ENCODE measurements around the gene CLDN34. TPM values are rescaled to one million over a fixed set of nuclear protein-coding genes. Genes with fewer than 3 reads are reported as not detected.

CLDN34 gene
- total and polyA plus RNA-seq, 2 of the 13 experiments (the other 11 are each of a cell fraction or from before 2014, with no cell fraction given): not detected

DNA sequence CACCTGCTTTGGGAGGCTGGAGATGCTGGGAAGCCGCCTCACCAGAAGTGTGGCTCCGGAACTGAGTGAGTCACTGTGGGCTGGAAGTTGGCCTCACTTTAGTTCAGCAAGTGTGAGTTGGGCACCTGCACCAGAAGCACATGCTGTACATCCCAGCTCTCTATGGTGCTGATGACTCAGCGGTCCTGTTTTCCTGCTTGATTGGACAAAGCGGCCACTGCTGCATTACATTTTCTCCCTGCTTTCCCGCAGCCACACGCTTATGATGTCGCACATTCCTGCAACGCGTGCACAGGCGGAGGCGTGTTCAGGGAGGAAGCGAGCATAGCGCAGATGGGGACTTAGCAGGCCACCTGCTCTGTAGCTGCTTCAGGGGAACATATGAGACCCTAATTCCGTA, 26.7 kb upstream of the CLDN34 start:
- 96% methylated on average over 11 of the region's 14 CpGs for WGBS (ENCODE audit: low lambda C conversion rate)
- FAIRE-seq (no peak), DNase-seq (ENCODE audit: low spot score) (no peak), ATAC-seq (no peak)
- H3K9ac ChIP-seq (ENCODE audit: insufficient read depth, low read depth, low read length): no peak overlapping the region
- H3K9me3 ChIP-seq (ENCODE audit: low read length): no peaks in the 10 kb centered on the region
- no peaks in the 10 kb centered on the region for H3K27me3 ChIP-seq (ENCODE audit: control insufficient read depth in 1 of 2, insufficient read depth in 2 of 2, low read length in 2 of 2)
- POLR2A ChIA-PET: no interaction called here
- no peak for TF ChIP-seq ZNF614 (CRISPR knock-in tag; IDR thresholded peaks at IDR 0.05; ENCODE audit: borderline replicate concordance)
- TF ChIP-seq GLI4 (CRISPR knock-in tag; IDR thresholded peaks at IDR 0.05; ENCODE audit: borderline replicate concordance): no peak
- TF ChIP-seq ZNF703 (CRISPR knock-in tag; IDR thresholded peaks at IDR 0.05; ENCODE audit: borderline replicate concordance): no peak
- TF ChIP-seq ZFP36 (IDR thresholded peaks at IDR 0.05; ENCODE audit: borderline replicate concordance, low read depth, low read length, partially characterized antibody): no peak
- no peak for TF ChIP-seq NFIC (IDR thresholded peaks at IDR 0.05; ENCODE audit: low read length)
- TF ChIP-seq TBP (CRISPR knock-in tag; IDR thresholded peaks at IDR 0.05): no peak
- TF ChIP-seq ISL2 (CRISPR knock-in tag; IDR thresholded peaks at IDR 0.05): no peak
- TF ChIP-seq ZFP90 (CRISPR knock-in tag; IDR thresholded peaks at IDR 0.05; ENCODE audit: borderline replicate concordance): no peak
- no peak for TF ChIP-seq SNAI1 (CRISPR knock-in tag; IDR thresholded peaks at IDR 0.05; ENCODE audit: borderline replicate concordance)
- TF ChIP-seq ZNF781 (CRISPR knock-in tag; IDR thresholded peaks at IDR 0.05; ENCODE audit: borderline replicate concordance, not compliant biosample characterization): no peak
- TF ChIP-seq, protein P1, sequence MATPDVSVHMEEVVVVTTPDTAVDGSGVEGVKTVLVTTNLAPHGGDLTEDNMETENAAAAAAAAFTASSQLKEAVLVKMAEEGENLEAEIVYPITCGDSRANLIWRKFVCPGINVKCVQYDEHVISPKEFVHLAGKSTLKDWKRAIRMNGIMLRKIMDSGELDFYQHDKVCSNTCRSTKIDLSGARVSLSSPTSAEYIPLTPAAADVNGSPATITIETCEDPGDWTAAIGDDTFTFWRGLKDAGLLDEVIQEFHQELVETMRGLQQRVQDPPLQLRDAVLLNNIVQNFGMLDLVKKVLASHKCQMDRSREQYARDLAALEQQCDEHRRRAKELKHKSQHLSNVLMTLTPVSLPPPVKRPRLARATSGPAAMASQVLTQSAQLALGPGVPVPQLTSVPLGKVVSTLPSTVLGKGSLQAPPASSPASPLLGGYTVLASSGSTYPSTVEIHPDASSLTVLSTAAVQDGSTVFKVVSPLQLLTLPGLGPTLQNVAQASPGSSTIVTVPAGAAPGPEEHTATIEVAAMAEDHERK (CRISPR knock-in tag; IDR thresholded peaks at IDR 0.05; ENCODE audit: low read depth): no peak
- TF ChIP-seq HOXA7 (CRISPR knock-in tag; IDR thresholded peaks at IDR 0.05): no peak
- TF ChIP-seq, protein P2, sequence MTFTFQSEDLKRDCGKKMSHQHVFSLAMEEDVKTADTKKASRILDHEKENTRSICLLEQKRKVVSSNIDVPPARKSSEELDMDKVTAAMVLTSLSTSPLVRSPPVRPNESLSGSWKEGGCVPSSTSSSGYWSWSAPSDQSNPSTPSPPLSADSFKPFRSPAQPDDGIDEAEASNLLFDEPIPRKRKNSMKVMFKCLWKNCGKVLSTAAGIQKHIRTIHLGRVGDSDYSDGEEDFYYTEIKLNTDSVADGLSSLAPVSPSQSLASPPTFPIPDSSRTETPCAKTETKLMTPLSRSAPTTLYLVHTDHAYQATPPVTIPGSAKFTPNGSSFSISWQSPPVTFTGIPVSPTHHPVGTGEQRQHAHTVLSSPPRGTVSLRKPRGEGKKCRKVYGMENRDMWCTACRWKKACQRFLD (CRISPR knock-in tag; IDR thresholded peaks at IDR 0.05; ENCODE audit: borderline replicate concordance): no peak
- TF ChIP-seq TMF1 (CRISPR knock-in tag; IDR thresholded peaks at IDR 0.05; ENCODE audit: low read depth): no peak
- no peak for TF ChIP-seq SRF (IDR thresholded peaks at IDR 0.05; ENCODE audit: low read depth, low read length)
- TF ChIP-seq ESRRA (CRISPR knock-in tag; IDR thresholded peaks at IDR 0.05; ENCODE audit: low read depth): no peak
- no peak for TF ChIP-seq ZNF839 (CRISPR knock-in tag; IDR thresholded peaks at IDR 0.05; ENCODE audit: borderline replicate concordance)
- TF ChIP-seq, protein P3, sequence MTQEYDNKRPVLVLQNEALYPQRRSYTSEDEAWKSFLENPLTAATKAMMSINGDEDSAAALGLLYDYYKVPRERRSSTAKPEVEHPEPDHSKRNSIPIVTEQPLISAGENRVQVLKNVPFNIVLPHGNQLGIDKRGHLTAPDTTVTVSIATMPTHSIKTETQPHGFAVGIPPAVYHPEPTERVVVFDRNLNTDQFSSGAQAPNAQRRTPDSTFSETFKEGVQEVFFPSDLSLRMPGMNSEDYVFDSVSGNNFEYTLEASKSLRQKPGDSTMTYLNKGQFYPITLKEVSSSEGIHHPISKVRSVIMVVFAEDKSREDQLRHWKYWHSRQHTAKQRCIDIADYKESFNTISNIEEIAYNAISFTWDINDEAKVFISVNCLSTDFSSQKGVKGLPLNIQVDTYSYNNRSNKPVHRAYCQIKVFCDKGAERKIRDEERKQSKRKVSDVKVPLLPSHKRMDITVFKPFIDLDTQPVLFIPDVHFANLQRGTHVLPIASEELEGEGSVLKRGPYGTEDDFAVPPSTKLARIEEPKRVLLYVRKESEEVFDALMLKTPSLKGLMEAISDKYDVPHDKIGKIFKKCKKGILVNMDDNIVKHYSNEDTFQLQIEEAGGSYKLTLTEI (CRISPR knock-in tag; conservative IDR thresholded peaks at IDR 0.05): no peak
- no peak for TF ChIP-seq NR1H2 (CRISPR knock-in tag; IDR thresholded peaks at IDR 0.05; ENCODE audit: borderline replicate concordance, low read depth)
- CTCF ChIA-PET (ENCODE audit: low intra/inter-chr PET ratio, low total read pairs): no interaction called here
- H4K20me1 ChIP-seq (ENCODE audit: insufficient read depth, low read length): no peaks in the 10 kb centered on the region
- in situ Hi-C loops (cut with HindIII; ENCODE audit: extremely low pct_ligation_motif_present, low pct_unique_long_range_greater_than_20kb): no loop called here
- H2AFZ ChIP-seq (ENCODE audit: low read length): no peak overlapping the region
- H3K27ac ChIP-seq (ENCODE audit: extremely low read length, insufficient read depth, low read length): no peak overlapping the region
- no peaks in the 10 kb centered on the region for H3K4me1 ChIP-seq (ENCODE audit: insufficient read depth, low read length)
- no peak overlapping the region for H3K4me3 ChIP-seq (replicated peaks in 1 of 3; ENCODE audit: insufficient read depth in 1 of 3, low read depth in 2 of 3, low read length in 3 of 3)
- no TSS peak for BruUV-seq (replicated peaks)
- no peak overlapping the region for H3K4me2 ChIP-seq (ENCODE audit: low read depth, low read length)
- intact Hi-C loops (cut with micrococcal nuclease; ENCODE audit: unreplicated experiment): no loop called here
- no peaks in the 10 kb centered on the region for H3K79me2 ChIP-seq (ENCODE audit: insufficient read depth, low read length)
- H3K36me3 ChIP-seq (replicated peaks in 1 of 2; ENCODE audit: control insufficient read depth in 1 of 2, insufficient read depth in 2 of 2, low read length in 2 of 2): peaks cover 3% of the 10 kb centered on the region in 2 experiments; a peak in 1 of 5 replicates
